BJ (cell line): Measurements from ENCODE around the gene VSX2. TPM values are rescaled to one million over a fixed set of nuclear protein-coding genes. Genes with fewer than 3 reads are reported as not detected.

Experiments
- CTCF ChIA-PET: fragments of 350-600 bp; formaldehyde crosslinking; extraction: SDS; loops from one replicate; lab custom pipeline; 2021; ENCODE audit warnings: antibody characterized with exemption, inconsistent platforms; lab: Yijun Ruan, JAX
- POLR2A ChIA-PET: fragments of 300-600 bp; sonication (Branson Sonifier 250); formaldehyde crosslinking; extraction: SDS; loops from one replicate; lab custom pipeline; 2021; ENCODE audit warnings: antibody characterized with exemption; lab: Charles Lee
- DNase-seq: peaks from one replicate; pipeline ENCODE4 v3.0.0-alpha.2; 2011; ENCODE audit warnings: low read depth
- H3K27me3 ChIP-seq: 2 replicates; pipeline ENCODE4 v1.6.0; 2011; ENCODE audit warnings: low read length; ENCODE audit not compliant: control insufficient read depth, insufficient read depth
- H3K36me3 ChIP-seq: 2 replicates; pipeline ENCODE4 v1.5.1; 2011; ENCODE audit warnings: low read length; ENCODE audit not compliant: control insufficient read depth, insufficient read depth
- H3K4me3 ChIP-seq: 2 replicates; pipeline ENCODE4 v1.5.1; 2011; ENCODE audit warnings: low read depth, mild to moderate bottlenecking, control low read depth, low read length
- polyA plus RNA-seq: library from polyadenylated mRNA; depleted of rRNA; stranded (reverse); fragments of >200 nt; gene quantifications from 2 replicates; pipeline ENCODE4 v1.2.3, GENCODE V29; 2011
- TF ChIP-seq, protein P1 (sequence below): IDR thresholded peaks from 2 replicates; pipeline ENCODE4 v1.5.1; 2011; ENCODE audit warnings: low read depth, mild to moderate bottlenecking, control low read depth, inconsistent platforms, low read length, moderate library complexity; ENCODE audit not compliant: insufficient read depth

The VSX2 gene
- polyA plus RNA-seq, 1 experiment = not detected

DNA sequence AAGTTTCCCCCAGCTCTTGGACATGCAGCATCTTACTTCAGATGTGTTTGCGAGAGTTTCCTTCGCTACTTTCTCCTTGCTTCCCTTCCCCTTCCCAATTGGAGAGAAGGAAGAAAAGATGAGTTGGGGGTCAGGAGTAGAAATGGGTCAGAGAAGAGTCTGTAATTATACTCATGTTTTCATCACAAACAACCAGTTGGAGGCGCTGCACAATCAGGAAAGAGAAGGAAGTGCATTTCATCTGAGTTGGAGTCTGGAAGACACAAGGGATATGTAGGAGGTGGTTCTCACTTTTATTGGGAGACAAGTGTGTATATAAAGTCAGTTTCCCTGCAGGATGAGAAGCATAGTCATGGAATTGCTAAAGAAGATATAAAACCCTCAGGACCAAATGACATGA, 31.3 kb upstream of the VSX2 start:
- Histone ChIP-seq H3K36me3 (peaks cover 1% of the 10 kb centered on the region), H3K4me3 (no peak overlapping the region), H3K27me3 (peaks cover 3% of the 10 kb centered on the region; the same call in 1 of the 2 replicates)
- CTCF ChIA-PET = interaction anchor here (0.7 to 4.4 kb wide), 4 partner anchors 8 to 575 kb away, joined by 3 to 18 read pairs (median 8); no protein-coding TSS in a partner anchor
- TF ChIP-seq, protein P1, sequence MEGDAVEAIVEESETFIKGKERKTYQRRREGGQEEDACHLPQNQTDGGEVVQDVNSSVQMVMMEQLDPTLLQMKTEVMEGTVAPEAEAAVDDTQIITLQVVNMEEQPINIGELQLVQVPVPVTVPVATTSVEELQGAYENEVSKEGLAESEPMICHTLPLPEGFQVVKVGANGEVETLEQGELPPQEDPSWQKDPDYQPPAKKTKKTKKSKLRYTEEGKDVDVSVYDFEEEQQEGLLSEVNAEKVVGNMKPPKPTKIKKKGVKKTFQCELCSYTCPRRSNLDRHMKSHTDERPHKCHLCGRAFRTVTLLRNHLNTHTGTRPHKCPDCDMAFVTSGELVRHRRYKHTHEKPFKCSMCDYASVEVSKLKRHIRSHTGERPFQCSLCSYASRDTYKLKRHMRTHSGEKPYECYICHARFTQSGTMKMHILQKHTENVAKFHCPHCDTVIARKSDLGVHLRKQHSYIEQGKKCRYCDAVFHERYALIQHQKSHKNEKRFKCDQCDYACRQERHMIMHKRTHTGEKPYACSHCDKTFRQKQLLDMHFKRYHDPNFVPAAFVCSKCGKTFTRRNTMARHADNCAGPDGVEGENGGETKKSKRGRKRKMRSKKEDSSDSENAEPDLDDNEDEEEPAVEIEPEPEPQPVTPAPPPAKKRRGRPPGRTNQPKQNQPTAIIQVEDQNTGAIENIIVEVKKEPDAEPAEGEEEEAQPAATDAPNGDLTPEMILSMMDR = no peak
- DNase-seq = no peak
- POLR2A ChIA-PET = no interaction called here

DNA sequence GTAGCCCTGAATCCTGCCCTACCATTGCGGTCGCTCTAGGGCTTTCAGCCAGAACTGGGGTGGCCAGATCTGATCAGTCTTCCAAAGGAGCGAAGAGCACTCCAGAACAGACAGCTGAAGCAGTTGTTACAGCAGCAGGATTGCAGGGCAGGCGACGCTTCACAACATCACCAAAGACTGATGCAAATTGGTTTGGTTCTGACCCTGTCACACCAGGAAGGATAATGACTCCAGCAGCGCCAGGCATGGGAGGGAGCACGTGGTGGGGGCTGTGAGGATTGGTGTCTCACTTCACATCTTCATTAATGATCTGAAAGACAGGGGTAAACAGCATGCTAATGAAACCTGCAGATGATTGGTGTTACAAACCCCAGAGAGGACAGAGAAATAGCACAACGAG, 30.6 kb upstream of the VSX2 start:
- no peak for DNase-seq
- no peak overlapping the region for H3K4me3 ChIP-seq
- H3K36me3 ChIP-seq = no peaks in the 10 kb centered on the region
- TF ChIP-seq, protein P1 = no peak
- peaks cover 4% of the 10 kb centered on the region for H3K27me3 ChIP-seq
- CTCF ChIA-PET = interaction anchor here (0.7 to 4.4 kb wide), 4 partner anchors 8 to 95 kb away, joined by 3 to 18 read pairs (median 8); no protein-coding TSS in a partner anchor
- POLR2A ChIA-PET = no interaction called here

DNA sequence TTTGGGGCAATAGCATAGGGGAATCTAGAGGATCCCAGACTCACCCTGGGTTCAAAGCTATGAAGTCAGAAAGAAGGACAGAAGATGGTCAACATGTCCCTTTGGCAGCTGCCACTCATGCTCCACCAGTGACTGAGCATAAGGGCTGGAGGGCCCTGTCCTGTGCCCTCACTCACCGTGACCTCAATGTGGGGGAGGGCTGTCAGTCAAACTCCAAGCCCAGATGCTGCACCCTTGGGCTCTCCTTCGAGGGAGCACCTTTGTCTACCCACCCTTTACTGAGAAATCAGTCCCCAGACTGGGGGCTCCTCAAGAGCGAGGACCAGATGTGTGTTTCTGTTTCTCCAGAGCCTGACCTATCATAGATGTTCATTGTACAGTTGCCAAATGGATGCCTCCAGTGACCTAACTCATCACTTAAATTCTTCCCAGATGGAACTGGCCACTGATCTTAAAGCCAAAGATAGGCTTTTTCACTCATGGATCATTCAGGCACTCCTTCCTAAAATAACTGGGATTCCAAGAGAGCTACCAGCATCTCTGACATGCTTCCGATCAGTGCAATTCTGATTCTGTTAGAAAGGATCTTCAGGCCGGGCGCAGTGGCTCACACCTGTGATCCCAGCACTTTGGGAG, 27.2 kb upstream of the VSX2 start:
- DNase-seq = no peak
- CTCF ChIA-PET = interaction anchor here (0.8 kb wide), 1 partner anchor 9 kb away, joined by 3 read pairs; no protein-coding TSS in a partner anchor
- Histone ChIP-seq H3K4me3 (no peak overlapping the region), H3K36me3 (no peaks in the 10 kb centered on the region), H3K27me3 (peaks cover 11% of the 10 kb centered on the region)
- TF ChIP-seq, protein P1 = no peak
- POLR2A ChIA-PET = no interaction called here

DNA sequence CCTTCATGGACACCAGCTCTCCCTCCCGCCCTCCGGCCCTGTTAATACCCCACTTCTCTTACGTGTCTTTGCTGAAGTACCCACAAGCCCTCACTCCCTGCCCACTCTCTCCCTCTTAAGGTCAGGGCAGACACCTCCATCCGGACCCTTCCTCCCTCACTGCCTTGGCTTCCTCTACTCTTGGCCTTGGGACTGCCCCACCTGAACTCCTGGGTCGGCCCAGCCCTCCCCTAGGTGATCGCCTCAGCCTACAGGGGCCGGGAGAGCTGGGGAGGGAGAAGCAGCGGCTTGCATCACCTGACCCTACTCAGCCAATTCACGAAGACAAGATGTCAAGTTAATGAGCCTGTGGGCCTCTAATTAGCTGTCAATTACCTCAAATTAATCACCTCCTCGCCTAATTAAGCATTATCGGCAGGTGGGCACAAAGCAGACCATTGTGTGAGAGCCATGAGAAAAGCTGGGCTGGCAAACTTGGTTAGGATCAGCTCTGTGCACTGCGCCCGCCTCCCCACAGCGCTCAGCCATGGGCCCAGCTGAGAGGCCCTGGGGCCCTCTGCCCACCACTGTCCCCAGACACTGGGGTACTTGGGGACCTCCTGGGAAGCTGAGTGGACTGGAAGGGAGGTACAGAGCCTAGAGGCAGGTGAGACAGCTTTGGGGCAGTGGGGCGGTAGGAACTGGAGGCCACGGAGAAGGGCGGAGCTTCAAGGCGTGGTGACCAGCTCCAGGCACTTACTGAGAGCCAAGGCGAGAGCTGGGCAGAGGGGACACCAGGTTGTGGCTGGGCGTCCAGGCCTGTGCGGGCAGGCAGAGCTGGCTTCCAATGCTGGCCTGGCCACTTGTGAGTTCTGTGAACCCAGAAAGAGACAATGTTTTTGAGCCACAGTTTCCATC, 25.1 kb upstream of the VSX2 start:
- no peak for DNase-seq
- Histone ChIP-seq H3K4me3 (no peak overlapping the region), H3K36me3 (no peaks in the 10 kb centered on the region), H3K27me3 (peaks cover 15% of the 10 kb centered on the region)
- TF ChIP-seq, protein P1 = no peak
- ChIA-PET CTCF (no interaction called here), POLR2A (no interaction called here)

DNA sequence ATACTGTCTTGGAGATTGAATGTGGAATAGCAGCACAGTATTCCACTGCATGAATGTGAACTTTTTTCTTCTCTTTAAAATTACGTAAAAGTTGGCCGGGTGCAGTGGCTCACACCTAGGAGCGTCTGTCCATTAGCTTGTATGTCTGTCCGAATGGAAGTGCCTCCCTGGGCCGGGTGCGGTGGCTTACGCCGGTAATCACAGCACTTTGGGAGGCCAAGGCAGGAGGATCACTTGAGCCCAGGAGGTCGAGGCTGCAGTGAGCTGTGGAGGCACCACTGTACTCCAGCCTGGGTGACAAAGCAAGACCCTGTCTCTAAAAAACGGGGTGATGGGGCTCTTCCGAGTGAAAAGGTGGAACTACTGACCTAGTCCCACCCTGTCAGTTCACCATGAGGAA, 22.6 kb upstream of the VSX2 start:
- Histone ChIP-seq H3K36me3 (no peaks in the 10 kb centered on the region), H3K4me3 (no peak overlapping the region), H3K27me3 (peaks cover 26% of the 10 kb centered on the region)
- ChIA-PET POLR2A (no interaction called here), CTCF (interaction anchor here (0.9 to 2.4 kb wide), 10 partner anchors 9 to 78 kb away, joined by 3 to 12 read pairs (median 4); no protein-coding TSS in a partner anchor)
- TF ChIP-seq, protein P1 = no peak
- no peak for DNase-seq
